Right lung (tissue), 5 donors: ENCODE data around the gene EML1. TPM values are rescaled to one million over a fixed set of nuclear protein-coding genes. Genes with fewer than 3 reads are reported as not detected.
"Not testable (repeated sequence)": the region's sequence is repeated elsewhere in the genome, so short reads cannot be mapped to it uniquely, and the experiment has no call there.

ENCODE experiments used
- DNase-seq, 2 donors: peaks; one replicate each; pipeline ENCODE4 v3.0.0-alpha.2; 2013
- polyA plus RNA-seq, 5 donors: library from polyadenylated mRNA; unstranded; fragments of 120-200 nt; gene quantifications; one replicate each; pipeline versions ENCODE4 v1.2.1 to v1.2.3, GENCODE V29; 2013; ENCODE audit warnings: inconsistent platforms in 1 of 5, low replicate concordance in 1 of 5; ENCODE audit not compliant: insufficient read length in 5 of 5, insufficient read depth in 1 of 5

The EML1 gene
- polyA plus RNA-seq, 5 donors, result 32.8 to 46.8 (median 39.7) TPM

- DNase-seq, result no peak
Observed at GRCh38 chr14:99755068-99755405, 38.2 kb upstream of the EML1 start.

- DNase-seq, result no peak
Observed at GRCh38 chr14:99755629-99756603, 37.3 kb upstream of the EML1 start.

DNA sequence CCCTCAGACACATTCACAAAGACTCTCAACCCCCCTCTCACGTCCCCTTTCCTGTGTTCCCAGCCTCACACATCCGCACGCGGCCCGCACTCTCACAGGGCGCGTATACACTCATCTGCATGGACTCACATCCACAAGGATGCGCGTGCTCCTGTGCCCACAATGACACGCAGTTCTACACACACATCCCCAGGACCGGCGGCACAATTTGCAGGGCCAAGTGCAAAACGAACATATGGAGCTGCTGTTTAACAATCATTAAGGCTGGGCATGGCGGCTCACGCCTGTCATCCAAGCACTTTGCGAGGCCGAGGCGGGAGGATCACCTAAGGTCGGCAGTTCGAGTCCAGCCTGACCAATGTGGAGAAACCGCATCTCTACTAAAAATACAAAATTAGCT is 36.4 kb upstream of the EML1 start:
- no peak for DNase-seq

DNA sequence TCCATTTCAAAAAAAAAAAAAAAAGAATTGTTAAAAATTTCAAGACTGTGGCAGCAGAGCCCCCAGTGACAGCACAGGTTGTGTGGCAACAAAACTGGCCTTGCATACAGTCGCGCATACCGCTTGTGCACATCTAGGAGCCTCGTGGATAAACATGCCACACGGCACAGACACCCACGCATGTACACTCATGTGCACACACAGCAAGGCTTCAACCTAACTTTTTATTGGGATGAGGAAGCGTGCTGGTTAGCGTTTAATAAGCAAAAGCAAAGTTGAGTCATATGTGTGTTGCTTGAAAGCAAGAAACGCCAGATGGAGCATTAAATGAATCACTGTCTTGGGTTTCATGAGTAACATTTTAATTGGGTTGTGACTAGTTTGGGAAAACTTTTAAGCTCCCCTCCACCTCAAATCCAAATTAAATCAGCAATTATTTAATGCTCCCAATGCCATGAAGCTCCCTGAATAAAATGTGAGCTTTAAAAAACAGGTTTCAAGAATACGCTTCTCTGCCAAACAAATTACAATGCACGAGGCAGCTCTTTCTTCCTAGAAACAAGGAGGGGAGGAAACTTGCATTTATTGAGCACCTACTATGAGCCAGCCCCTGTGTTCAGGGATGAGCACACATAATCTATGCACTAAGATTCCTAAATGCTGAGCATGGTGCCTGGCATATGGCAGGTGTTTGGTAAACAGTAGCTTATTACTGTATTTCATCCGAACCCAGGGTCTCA is 35.7 kb upstream of the EML1 start:
- no peak for DNase-seq

DNA sequence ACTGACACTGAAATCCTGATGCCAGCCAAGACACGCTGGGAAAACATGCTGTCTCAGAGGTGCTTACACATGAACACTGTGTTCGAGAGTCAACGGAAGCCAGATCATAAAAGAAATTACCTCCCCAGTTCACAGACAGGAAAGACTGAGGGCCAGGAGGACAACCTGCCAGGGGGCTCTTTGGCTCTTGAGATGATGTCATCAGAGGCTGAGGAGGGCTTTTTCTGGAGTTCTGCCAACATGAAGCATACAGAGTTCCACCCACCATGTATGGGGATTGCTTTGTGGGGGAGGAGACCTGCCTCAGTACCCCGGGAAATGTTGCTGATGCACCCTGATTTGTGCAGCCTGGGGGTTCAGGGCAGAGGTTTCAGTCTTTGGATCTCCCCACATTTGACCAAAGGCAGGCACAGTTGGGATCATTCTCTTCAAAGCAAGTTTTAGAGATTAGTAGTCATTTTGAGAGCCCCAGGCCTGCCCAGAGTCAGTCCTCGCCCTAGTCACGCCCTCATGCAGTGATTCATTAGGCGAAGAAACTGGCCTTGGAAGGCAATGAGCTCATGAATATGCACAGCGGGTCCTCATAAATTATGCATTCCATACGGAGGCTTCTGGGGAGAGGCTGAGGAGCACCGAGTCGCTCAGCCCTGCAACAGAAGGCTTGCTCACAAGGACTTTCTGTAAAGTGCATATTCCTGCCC is 34.9 kb upstream of the EML1 start:
- no peak for DNase-seq

- DNase-seq, result no peak
Observed at GRCh38 chr14:99758872-99759545, 34.2 kb upstream of the EML1 start.

DNA sequence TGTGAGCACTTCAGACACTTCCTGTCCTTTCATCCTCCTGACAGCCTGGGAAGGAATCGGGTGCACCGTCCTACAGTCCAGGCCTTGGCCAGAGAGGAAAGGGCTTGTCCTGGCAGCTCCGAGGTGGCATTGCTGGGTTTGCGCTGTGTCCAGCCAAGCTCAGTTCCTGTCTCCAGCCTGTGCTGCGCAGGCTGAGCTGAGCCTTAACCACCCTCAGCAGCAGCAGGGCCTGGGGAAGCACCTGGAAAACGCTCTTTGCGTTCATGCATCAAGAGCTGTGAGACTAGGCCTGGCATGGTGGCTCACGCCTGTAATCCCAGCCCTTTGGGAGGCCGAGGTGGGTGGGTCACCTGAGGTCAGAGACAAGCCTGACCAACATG is 33.7 kb upstream of the EML1 start:
- no peak for DNase-seq

DNA sequence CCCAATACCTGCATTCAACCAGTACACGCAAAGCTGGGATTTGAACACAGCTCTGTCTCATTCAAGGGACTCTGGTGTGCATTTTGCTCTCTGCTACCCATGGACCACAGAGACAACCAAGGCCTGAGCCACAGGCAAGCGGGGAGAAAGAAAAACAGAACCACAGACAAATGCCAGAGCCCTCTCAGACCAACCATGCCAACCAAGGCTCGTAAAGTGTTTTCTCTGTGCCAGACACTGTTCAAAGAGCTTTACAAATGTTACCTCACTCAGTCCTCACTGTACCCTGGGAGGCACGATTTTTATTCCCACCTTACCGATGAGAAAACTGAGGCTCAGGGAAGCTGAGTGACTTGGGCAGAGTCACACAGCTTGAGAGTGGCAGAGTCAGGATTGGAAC is 32.4 kb upstream of the EML1 start:
- no peak for DNase-seq

GRCh38 chr14:99762911-99763310 is 30.3 kb upstream of the EML1 start:
- not testable (repeated sequence) for DNase-seq

DNA sequence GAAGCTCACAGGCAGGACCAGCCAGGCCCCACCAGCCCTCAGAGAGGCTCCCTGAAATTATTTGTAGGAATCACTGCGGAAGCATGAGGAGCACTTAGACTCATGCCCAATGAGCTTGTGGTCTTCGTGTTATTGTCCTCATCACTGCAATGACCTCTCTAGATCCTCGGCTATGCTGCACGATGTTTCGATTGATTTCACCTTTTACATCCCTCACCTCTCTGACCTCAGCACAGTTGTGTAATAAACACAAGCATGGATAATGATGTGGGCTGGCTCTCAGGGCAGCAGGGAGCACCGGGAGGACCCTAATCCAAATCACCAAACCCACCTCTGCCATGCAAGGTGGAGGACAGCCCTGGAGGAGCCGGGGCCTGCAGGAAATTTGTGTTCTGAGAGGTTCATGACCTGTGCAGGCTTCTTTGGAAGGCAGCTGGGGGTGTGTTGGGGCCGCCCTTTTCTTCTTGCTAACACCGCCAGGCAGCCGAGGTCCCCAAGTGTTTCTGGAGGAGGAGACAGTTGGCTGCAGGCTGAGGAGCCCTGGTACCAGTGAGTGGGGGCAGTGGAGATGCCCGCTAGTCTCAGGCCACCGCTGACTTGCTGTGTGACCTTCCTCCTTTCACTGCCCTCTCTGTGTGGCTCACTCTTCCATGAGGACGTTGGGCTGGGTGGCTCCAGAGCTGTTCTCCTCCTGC is 29.5 kb upstream of the EML1 start:
- DNase-seq, result no peak

DNA sequence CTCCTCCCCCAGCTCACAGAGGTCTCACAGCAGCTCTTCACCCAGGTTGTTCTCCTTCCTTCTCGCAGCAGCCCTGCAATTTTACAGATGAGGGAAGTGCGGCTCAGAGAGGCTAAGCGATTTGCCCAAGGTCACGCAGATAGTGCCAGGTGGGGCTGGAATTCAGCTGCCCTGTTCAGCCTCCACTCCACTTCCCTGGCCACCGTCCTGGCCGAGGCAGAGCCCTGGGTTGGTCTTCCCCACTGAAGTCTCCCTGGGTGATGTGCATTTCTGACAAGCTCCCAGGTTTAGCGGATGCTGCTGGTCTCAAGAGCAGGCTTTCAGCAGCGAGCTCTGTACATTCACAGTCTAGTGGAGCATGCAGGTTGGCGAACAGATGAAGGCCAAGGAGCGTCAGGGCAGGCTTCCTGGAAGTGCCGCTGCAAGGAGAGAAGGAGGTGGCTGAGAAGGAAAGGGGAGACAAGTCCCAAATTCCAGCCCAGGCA is 28.9 kb upstream of the EML1 start:
- DNase-seq, result no peak

DNA sequence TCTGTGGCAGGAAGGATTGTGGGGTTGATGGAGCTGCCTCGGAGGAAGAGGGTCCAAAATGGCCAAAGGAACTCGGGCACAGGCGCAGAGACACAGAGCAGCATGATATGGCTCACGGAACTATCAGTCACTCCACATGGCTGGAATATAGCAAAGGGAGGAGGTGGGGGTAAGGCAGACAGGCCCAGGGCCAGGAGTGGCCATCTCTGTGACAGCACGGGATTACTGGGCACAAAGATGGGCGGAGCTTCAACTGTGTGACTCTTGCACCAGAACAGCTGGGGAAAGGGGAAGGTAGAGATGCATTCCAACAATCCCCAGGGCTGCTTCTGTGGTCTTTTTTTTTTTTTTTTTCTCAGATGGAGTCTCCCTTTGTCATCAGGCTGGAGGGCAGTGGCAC is 24.8 kb upstream of the EML1 start:
- no peak for DNase-seq

GRCh38 chr14:99769123-99769522 is 24.1 kb upstream of the EML1 start:
- DNase-seq, result no peak

- DNase-seq, result no peak
Observed at GRCh38 chr14:99769799-99770198, 23.4 kb upstream of the EML1 start.

- DNase-seq, result no peak
Observed at GRCh38 chr14:99772371-99773283, 20.6 kb upstream of the EML1 start.

DNA sequence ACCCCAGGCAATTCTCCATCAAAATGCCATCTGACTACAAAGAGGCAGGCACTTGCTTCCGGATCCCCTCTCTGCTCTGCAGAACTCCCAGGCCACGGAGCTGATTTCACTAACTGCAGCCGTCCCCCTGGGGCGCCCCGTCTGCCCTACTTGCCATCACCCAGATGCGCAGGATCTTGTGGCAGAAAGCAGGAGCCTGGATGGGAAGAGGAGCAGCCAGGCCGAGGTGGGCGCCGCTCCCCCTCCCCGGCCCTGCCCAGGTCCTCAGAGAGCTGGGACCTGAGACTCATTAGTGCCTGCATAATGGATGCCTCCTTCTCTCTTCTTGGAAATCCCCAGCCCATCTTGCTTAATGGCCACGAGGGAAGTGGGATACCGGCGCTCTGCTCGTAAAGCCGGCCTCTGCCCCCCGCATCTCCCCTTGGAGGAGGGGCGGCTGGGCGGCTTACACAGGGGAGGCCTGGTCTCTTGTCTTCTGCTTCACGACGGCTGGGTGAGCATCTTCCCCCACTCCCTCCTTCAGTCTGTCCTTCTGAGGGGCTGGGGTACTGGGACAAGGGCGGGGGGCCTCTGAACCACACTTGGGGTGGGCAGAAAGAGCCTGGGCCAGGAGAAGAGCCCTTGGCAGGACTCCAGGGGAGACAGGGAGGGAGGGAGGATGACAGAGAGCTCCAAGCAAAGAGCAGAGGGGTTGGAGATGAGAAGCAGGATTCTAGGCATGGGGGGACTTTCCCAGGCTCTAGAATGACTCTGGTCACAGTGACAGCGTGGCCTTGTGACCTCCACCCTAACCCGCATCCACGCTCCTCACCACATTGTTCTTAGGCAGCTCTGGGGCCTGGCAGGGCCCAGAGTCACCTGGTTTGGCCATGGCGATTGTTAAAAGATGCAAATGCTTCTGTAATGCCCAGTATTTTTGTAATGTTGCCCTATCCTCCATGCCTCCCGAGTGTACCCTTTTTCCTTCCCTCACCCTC is 19.4 kb upstream of the EML1 start:
- no peak for DNase-seq

DNA sequence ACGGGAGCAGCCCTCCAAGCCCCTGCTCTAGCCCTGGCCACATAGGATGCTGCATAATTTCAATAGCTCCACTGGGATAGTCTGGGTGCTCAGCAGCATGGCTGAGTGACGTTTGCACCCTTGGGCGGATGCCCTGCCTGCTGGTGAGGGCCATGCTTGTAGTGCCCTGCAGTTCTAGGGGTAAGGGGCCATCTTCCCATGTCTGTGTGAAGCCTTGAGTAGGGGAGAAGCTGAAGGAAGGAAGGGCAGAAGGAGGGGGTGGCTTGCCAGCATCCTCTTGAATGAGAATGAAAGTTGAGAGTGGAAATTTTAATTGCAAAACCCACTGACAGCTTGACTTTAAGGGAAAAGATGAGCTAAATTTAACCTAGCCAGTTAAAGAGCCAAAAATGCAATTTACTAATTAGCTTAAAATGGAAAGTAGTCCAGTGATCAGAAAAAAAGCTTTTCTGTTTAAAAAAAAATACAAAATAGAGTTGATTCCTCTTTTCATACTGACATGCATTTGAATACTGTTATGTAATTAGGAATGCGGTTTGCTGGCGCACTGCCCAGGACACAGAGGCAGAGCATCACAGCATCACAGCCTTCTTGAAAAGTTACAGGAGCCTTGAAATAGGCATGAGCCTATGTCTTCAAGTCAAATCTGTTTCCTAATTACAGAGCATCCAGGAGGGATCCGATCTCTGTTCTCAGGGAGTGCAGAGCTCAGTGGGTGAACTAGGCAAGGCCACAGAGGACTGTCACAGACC is 18.5 kb upstream of the EML1 start:
- DNase-seq, result no peak

DNA sequence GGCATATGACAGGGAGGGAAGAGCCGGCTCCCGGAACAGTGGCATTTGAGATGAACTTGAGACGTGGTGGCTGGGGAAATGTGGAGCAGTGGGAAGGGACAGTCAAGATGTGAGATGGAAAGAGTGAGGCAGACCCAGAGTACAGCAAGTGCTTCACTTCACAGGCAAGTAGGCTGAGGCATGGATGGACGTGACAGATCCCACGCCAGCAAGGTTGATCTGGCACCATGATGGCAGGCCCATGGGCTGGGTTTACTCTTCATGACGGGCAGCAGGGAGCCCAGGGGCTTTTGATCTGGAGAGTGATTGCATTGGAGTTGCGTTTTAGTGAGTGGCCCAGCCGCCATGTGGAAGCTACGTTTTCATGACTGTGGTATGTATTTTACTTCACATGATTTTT is 17.9 kb upstream of the EML1 start:
- no peak for DNase-seq
